MM.1S (cell line): ENCODE data around the gene PRKAG2.

Experiments
- CTCF ChIP-seq: fragments of 300-600 bp; sonication (generic); IDR thresholded peaks from 2 replicates; pipeline ENCODE4 v1.5.1; 2016; ENCODE audit warnings: antibody characterized with exemption, low read length, mixed read lengths
- EZH2 ChIP-seq: fragments of 300-600 bp; sonication (generic); optimal IDR thresholded peaks from 2 replicates; pipeline ENCODE3; 2017; ENCODE audit warnings: low read depth, mild to moderate bottlenecking, antibody characterized with exemption, low read length, mixed read lengths

- no peak for TF ChIP-seq CTCF
- no peak for TF ChIP-seq EZH2
Measured at GRCh38 chr7:151779255-151779654, 97.7 kb downstream of the PRKAG2 start.
